ENCODE data around the gene ENTREP1. TPM values are rescaled to one million over a fixed set of nuclear protein-coding genes. Genes with fewer than 3 reads are reported as not detected.

Gene ENTREP1
- total RNA-seq, 2 experiments from 2014 or later = 0.08 to 0.14 TPM

GRCh38 chr9:69279733-69280132 is 45.3 kb upstream of the ENTREP1 start:
- no peak overlapping the region for H3K27ac ChIP-seq (ENCODE audit: low read depth in 1 of 2, low read length in 2 of 2)
- ATAC-seq (ENCODE audit: poor library complexity) (no peak), DNase-seq (no peak)
- H3K4me1 ChIP-seq (ENCODE audit: insufficient read depth, low read length) = no peaks in the 10 kb centered on the region
- intact Hi-C loops (cut with DNase I, micrococcal nuclease) = no loop called here
- CTCF ChIA-PET = no interaction called here
- no peaks in the 10 kb centered on the region for H3K4me1 Mint-ChIP-seq (ENCODE audit: low read depth)
- H3K4me3 Mint-ChIP-seq = no peak overlapping the region
- no peaks in the 10 kb centered on the region for H3K36me3 Mint-ChIP-seq (ENCODE audit: low read depth)
- peaks cover 3% of the 10 kb centered on the region for H3K9me3 Mint-ChIP-seq
- no peaks in the 10 kb centered on the region for H3K36me3 ChIP-seq (ENCODE audit: insufficient read depth, low read length)
- H3K9me3 ChIP-seq (ENCODE audit: control insufficient read depth in 1 of 2, insufficient read depth in 1 of 2, low read length in 2 of 2) = peaks cover 0 to 5% of the 10 kb centered on the region in 2 experiments
- POLR2A ChIA-PET = no interaction called here
- H3K27ac Mint-ChIP-seq = no peak overlapping the region
- no peak overlapping the region for H3K4me3 ChIP-seq (ENCODE audit: low read length)
- TF ChIP-seq CTCF (IDR thresholded peaks at IDR 0.05) = no peak
- peaks cover 36% of the 10 kb centered on the region for H3K27me3 Mint-ChIP-seq
- H3K27me3 ChIP-seq (ENCODE audit: control insufficient read depth in 1 of 2, insufficient read depth in 2 of 2, low read length in 2 of 2) = peaks cover 0 to 7% of the 10 kb centered on the region in 2 experiments

GRCh38 chr9:69283003-69283402 is 42.0 kb upstream of the ENTREP1 start:
- Mint-ChIP-seq H3K27ac (no peak overlapping the region), H3K4me3 (no peak overlapping the region), H3K9me3 (peaks cover 3% of the 10 kb centered on the region), H3K27me3 (peaks cover 55% of the 10 kb centered on the region), H3K36me3 (ENCODE audit: low read depth) (no peaks in the 10 kb centered on the region), H3K4me1 (ENCODE audit: low read depth) (no peaks in the 10 kb centered on the region)
- Histone ChIP-seq H3K36me3 (ENCODE audit: insufficient read depth, low read length) (no peaks in the 10 kb centered on the region), H3K27me3 (ENCODE audit: control insufficient read depth in 1 of 2, insufficient read depth in 2 of 2, low read length in 2 of 2) (peaks cover 0 to 10% of the 10 kb centered on the region in 2 experiments), H3K4me3 (ENCODE audit: low read length) (no peak overlapping the region), H3K4me1 (ENCODE audit: insufficient read depth, low read length) (no peaks in the 10 kb centered on the region), H3K9me3 (ENCODE audit: control insufficient read depth in 1 of 2, insufficient read depth in 1 of 2, low read length in 2 of 2) (peaks cover 0 to 4% of the 10 kb centered on the region in 2 experiments), H3K27ac (ENCODE audit: low read depth in 1 of 2, low read length in 2 of 2) (no peak overlapping the region)
- ChIA-PET POLR2A (no interaction called here), CTCF (no interaction called here)
- intact Hi-C loops (cut with DNase I, micrococcal nuclease) = no loop called here
- no peak for DNase-seq
- no peak for ATAC-seq (ENCODE audit: poor library complexity)
- no peak for TF ChIP-seq CTCF (IDR thresholded peaks at IDR 0.05)

GRCh38 chr9:69292078-69292477 is 32.9 kb upstream of the ENTREP1 start:
- Mint-ChIP-seq H3K36me3 (ENCODE audit: low read depth) (no peaks in the 10 kb centered on the region), H3K4me3 (no peak overlapping the region), H3K9me3 (no peaks in the 10 kb centered on the region), H3K27ac (no peak overlapping the region), H3K27me3 (peaks cover 32% of the 10 kb centered on the region), H3K4me1 (ENCODE audit: low read depth) (no peaks in the 10 kb centered on the region)
- H3K4me1 ChIP-seq (ENCODE audit: insufficient read depth, low read length) = no peaks in the 10 kb centered on the region
- POLR2A ChIA-PET = no interaction called here
- H3K4me3 ChIP-seq (ENCODE audit: low read length) = no peak overlapping the region
- ATAC-seq (ENCODE audit: poor library complexity) (no peak), DNase-seq (no peak)
- H3K27ac ChIP-seq (ENCODE audit: low read depth in 1 of 2, low read length in 2 of 2) = no peak overlapping the region
- no peaks in the 10 kb centered on the region for H3K36me3 ChIP-seq (ENCODE audit: insufficient read depth, low read length)
- CTCF ChIA-PET = no interaction called here
- no peaks in the 10 kb centered on the region for H3K9me3 ChIP-seq (ENCODE audit: control insufficient read depth in 1 of 2, insufficient read depth in 1 of 2, low read length in 2 of 2)
- intact Hi-C loops (cut with DNase I, micrococcal nuclease) = no loop called here
- TF ChIP-seq CTCF (IDR thresholded peaks at IDR 0.05) = no peak
- peaks cover 0 to 2% of the 10 kb centered on the region in 2 experiments for H3K27me3 ChIP-seq (ENCODE audit: control insufficient read depth in 1 of 2, insufficient read depth in 2 of 2, low read length in 2 of 2)

All from CD4-positive, alpha-beta T cell (primary cell).